HG03135 (cell line): ENCODE measurements around the gene UTS2B.

ENCODE experiments used
- ATAC-seq: cut with Tn5 transposase; IDR thresholded peaks from one replicate; pipeline ENCODE4 v1.9.1; 2021; ENCODE audit warnings: mild to moderate bottlenecking, moderate library complexity; ENCODE audit not compliant: unreplicated experiment

The UTS2B gene

DNA sequence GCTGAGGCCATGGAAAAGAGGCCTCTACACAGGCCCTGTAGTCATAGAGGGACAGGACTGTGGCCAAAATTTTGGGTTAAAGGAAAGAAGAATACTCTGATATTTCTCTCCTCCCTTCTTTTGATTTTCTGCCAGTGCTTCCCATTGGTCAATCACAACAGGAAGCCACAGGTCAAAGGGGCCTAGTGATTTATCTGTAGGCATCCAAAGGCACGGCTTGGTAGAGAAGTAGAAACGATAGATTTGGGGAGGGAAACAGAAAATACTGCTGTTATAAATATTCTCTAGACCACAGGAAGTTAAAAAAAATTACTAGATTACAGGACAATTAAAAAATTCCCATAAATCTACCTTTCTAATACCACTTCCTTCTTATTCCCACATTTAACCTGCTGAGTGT, 2.8 kb downstream of the UTS2B start:
- ATAC-seq = no peak

DNA sequence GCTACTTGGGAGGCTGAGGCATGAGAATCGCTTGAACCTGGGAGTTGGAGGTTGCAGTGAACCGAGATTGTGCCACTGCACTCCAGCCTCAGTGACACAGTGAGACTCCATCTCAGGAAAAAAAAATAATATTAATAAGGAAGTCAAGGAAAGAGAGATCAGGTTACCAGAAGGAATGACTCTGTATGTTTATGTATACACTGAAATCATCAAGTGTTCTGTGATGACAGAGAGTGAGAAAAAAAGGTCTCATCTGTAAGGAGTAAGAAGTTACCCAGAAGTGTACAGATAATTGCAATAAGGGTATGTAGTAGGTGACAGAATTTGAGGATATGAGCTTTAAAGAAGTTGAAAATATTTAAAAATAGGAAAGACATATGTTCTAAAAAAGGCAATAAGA, 5.4 kb downstream of the UTS2B start:
- no peak for ATAC-seq

DNA sequence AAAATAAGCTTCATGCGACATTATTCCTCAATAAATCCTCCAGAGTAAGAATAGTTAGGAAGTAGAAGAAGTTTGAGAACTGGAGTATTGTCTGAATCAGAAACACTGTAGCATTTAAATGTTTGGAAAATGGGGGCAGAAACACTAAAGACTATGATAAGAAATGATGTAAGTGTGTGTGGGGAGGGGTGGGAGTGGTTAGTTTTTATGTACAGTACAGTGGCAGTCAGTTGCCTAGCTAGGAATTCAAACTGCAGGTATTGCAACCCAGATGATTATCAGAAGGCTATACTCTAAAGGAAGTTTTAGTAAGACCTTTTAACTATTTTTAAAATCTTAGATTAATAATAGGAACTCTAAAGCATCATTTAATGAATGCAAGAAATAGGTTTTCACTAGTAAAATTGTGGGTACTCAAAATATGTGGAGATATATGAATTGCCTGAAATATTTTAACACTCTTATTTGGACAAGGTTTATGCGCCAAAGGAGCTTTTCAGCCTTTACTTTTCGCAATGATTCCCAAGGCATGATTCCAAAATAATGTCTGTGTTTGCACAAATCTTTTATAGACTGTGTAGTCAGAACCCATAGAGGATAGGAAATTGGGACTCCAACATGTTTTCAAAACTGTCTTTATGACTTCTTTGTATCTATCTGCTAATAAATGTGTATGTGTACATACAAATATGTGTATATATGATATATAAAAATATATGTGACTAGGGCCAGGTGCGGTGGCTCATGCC, 9.1 kb downstream of the UTS2B start:
- ATAC-seq = no peak

DNA sequence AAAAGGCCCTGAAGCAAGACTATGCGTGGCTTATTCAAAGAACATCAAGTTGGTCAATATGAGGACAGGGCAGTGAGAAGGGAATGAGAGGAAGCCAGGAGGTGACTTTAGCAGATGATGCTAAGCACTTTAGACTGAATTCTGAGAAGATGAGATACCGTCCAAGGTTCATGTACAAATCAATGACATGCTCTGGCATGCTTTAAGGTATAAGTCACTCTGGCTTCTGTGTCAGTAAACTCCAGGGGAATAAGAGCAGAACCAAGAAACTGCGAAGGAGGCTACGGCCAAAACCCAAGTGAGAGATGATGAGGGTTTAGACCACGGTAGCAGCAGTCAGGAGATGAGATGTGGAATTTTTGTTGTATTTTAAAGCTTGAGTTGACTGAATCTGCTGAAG, 10.0 kb downstream of the UTS2B start:
- no peak for ATAC-seq

DNA sequence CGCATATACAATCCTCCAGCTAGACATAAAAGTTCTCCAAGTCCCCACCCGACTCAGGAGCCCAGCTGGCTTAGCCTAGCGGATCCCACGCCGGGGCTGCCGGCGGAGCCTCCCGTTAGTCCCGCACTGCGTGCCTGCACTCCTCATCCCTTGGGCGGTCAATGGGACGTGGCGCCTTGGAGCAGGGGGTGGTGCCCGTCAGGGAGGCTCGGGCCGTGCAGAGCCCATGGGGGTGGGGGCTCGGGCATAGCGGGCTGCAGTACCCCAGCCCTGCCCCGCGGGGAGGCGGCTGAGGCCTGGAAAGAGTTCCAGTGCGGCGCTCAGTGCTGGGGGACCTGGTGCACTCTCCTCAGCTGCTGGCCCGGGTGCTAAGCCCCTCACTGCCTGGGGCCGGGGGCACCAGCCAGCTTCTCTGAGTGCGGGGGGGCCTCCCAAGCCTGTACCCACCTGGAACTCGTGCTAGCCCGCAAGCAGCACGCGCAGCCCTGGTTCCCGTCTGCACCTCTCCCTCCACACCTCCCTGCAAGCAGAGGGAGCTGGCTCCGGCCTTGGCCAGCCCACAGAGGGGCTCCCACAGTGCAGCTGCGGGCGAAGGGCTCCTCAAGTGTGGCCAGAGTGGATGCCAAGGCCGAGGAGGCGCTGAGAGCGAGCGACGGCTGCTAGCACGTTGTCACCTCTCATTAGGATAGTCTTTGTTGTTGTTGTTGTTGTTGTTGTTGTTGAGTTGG, 13.3 kb downstream of the UTS2B start:
- ATAC-seq = no peak

DNA sequence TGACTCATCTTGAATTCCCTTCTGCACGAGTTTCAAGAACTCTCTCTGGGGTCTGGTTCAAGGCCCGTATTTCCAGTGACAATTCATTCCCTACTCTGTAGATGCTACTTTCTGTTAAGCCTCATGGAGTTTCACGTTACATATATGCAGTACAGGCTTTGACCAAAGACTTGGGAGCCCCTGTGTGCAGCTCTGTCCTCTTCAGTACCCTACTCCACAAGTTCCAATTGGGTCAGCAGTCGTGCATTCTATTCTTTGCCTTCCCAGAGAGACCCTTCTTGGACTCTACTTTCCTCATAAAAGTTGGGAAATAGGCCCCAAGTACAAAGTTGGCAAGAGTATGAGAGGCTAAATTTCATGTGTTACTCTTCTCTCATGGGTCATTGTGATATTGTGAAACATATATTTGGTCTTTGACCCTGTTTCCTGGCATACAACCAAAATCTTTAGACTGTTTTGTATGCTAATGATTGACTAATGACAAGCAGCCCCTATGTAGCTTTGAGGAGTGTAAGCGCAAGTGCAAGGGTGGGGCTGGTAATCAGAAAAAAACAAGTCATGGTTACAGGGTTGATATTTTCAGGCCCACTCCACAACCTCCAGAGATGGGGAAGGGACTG, 16.1 kb downstream of the UTS2B start:
- no peak for ATAC-seq

DNA sequence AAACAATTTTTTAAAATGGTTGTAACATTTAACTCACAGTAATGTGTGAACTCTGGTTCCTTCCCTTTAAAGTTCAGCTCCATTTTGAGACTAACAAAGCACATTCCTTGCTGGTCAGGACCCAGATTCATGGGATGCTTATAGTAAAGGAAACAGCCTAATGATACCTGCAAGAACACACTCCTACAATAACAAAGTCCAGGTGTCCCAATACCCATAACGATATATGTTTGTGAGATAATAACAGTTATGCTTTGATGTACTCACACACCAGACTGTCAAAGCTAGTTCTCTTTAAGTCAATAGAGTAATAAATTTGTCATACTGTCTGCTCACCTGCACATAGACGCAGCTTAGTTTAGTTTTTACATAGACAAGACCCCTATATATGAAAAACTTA, 17.0 kb downstream of the UTS2B start:
- ATAC-seq = no peak

DNA sequence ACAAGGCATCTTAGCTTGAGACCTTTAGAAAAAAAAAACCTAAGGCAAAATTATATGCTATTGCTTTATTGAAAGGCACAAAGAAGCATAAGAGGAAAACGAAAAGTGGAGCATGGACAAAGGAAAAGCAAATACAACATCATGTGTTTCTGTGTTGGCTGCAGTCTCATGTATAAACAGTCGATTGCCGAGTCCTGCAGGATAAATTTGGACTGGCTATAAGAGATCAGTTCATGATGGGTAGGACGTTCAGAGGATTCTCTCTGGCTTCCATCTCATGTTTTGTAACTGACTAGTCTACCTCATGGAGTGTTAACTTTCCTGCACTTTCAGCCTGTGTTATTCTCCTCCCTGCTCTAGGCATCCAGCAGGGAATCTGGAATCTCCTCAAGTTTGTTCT, 23.0 kb downstream of the UTS2B start:
- ATAC-seq = no peak

DNA sequence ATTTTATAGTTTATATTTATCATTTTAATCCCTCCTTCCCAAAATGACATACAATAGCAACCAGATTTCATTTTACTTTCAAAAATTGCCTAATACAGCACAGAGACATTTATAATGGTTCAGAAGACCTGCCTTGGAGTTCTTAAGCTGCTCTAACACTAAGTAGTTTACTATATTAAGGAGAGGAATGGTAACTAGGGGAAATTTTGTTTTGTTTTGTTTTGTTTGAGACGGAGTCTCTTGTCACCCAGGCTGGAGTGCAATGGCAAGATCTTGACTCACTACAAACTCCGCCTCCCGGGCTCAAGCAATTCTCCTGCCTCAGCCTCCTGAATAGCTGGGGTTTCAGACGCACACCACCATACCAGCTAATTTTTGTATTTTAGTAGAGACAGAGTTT, 23.9 kb downstream of the UTS2B start:
- ATAC-seq = no peak

DNA sequence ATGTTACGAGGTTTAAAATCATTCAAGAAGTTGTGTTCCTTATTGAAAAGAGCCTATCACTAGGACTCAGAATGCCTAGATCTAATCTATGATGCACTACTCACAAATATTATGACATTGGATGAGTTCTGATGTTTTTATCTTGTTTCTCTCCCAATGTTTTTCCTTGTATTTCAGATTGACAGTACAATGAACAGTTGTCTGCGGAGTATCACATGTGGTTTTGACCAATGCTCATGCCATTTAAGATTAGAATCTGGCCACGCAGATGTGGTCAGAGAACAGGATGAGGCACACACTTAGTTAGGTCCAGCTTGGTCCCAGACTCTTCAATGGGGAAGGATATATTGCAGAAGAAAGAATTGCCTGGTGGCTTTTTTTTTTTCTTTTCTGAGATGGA, 26.7 kb downstream of the UTS2B start:
- no peak for ATAC-seq

DNA sequence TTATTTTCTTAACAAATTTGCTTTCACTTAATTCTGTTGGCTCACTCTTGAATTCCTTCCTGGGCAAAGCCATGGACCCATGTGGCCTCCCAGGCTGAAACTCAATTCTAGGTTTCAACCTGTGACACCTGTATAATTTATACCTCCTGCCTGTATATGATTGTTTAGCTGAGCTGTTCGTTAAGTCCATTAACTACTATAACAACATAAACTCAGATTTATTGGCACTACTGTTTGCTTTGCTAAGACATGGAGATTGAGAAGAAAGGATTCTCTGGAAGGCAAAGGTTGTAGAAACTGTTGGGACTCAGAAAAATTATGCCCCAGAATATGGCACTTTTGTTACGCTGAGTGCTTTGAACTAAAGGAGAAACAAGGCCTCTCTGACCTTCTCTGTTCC, 27.9 kb downstream of the UTS2B start:
- no peak for ATAC-seq

DNA sequence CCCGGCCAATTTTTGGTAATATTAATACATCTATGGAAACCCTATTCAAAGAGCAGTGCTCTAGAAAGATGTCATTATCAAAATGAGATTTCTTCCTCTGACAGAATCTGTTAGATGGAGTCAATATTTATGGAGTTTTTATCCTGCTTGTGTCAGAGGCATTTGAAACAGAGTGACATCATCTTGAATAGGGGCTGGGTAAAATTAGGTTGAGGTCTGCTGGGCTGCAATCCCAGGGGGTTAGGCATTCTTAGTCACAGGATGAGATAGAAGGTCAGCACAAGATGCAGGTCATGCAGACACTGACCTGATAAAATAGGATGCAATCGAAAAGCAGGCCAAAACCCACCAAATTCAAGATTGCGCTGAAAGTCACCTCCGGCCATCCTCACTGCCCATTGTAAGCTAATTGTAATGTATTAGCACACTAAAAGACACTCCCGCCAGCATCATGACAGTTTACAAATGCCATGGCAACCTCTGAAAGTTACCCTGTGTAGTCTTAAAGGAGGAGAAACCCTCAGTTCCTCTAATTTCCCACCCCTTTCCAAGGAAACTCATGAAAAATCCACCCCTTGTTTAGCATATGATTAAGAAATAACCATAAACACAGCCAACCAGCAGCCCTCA, 28.4 kb downstream of the UTS2B start:
- no peak for ATAC-seq

DNA sequence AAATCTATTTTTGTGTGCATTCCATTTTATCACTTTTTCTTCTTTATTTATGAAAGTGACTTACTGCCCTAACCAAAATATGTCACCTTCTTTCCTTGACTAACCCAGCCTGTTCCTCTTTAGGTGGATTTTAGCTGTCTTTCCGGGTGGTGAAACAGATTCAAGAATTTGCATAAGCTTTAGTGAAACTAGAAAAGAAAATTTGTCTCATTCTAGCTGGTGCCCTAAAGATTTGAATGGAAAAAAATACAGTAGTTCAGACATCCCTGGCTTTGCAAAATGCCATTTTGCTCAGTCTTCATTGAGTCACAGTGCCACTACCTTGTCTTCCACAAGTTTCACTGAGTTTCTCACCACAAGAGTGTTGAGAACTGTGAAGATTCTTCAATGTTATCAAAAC, 29.3 kb downstream of the UTS2B start:
- peak; percentile 74 for ATAC-seq

DNA sequence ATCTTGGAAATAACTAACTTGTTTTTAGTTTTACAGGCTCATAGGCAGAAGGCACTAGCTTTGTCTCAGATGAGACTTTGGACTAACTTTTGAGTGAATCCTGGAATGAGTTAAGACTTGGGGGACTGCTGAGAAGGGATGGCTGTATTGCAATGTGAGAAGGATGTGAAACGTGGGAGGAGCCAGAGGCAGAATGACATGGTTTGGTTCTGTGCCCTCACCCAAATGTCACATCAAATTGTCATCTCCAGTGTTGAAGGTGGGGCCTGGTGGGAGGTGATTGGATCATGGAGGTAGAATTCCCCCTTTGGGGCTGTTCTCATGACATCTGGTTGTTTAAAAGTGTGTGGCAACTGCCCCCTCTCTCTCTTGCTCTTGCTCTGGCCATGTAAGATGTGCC, 29.9 kb downstream of the UTS2B start:
- ATAC-seq = no peak

DNA sequence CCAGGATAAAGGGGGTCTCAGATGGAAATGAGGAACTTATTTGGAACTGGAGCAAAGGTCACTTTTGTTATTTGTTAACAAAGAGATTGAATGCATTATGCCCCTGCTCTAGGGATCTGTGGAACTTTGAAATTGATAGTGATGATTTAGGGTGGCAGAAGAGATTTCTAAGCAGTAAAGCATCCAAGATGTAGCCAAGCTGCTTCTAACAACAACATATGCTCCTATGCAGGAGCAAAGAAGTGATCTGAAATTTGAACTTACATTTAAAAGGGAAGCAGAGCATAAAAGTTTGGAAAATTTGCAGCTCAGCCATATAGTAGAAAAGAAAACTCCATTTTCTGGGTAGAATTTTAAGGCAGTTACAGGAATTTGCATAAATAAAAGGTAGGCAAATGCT, 31.5 kb downstream of the UTS2B start:
- no peak for ATAC-seq

DNA sequence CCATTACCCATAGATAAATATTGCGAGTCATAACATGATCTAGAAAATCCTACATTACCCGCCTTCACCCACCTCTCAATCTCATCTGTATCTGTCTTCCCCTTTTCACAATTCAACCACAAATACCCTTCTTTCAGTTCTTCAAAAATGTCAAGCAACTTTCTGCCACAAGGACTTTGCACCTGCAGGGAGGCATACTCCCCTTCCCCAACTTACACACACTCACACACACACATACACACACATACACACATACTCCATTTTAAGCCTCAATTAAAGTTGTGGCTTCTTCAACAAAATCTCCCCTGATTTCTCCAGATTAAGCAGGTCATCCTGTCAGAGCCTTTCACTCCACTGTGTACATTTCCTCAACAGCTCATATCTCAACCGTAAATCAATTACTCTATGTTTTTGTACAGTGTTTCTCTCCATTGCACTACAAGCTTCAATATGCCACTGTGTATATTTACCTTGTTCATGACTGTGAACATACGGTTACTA, 34.2 kb downstream of the UTS2B start:
- ATAC-seq = peak; percentile 86

DNA sequence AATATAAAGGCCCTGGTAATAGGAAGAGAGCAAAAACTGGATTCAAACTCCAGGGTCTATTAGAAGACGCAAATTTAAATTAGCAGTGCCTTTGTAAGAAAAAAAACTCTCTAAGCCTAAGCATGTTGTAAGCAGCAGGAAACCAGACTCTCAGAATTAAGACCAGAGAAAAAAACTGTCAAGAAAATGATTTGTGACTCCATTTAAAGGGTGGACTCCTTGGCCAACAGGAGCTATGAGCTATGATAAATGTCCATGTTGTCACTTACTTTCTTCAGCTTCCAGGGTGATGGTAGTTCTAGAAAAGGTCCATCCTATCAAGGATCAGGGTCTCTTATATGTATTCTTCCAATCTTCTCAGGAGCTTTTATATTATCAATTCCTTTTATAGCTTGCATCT, 36.0 kb downstream of the UTS2B start:
- no peak for ATAC-seq

DNA sequence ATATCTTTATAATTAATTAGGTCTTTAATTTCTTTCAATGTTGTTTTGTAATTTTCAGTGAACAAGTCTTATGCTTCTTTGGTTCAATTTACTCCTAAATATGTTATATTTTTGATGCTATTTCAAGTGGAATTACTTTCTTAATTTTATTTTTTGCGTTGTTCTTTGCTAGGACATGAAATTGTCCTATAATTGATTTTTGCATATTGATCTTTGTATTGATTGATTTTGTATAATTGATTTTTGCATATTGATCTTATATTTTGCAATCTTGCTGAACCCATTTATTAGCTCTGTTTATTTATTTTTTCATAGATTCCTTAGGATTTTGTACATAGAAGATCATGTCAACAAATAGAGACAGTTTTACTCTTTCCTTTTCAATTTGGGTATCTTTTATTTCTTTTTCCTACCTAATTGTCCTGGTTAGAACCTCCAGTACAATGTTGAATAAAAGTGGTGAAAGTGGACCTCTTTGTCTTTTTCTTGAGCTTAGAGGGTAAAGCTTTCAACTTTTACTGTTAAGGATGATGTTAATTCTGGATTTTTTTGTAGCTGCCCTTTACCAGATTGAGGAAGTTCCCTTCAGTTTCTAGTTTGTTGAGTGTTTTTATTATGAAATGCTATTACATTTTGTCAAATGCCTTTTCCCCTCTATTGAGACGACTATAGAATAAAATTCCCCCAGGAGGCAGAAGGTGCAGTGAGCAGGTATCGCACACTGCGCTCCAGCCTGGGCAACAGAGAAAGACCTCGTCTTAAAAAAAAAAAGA, 37.9 kb downstream of the UTS2B start:
- no peak for ATAC-seq

DNA sequence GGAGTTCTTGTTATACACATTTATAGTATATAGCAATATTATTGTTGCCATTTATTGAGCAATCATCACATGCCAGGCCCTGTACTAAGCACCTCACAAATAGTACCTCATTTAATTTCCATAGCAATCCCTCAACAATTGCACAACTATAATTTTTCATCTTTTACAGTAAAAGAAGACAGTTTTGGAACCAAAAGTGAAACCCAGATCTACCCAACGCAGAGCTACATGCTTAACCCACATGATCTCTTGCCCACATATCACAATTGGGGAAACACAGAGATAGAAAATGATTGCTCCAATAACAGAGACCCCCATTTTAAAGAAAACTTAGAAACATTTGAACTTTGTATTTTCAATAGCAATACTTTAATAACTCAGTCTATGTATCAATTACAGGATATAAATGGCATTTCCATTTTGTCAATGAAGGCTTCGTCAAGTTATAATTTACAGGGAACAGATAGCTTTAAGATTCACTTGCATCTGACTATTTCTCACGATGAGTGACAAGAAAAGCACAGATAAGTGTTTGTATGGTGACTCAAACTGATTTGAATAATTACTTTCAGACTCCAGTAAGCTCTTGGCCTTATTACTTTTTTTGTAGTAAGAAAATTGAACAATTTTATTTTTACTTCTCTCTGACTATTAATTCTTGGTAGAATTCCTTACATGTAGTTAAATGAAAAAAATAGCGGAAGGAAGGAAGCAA, 39.9 kb downstream of the UTS2B start:
- peak; percentile 74 for ATAC-seq

DNA sequence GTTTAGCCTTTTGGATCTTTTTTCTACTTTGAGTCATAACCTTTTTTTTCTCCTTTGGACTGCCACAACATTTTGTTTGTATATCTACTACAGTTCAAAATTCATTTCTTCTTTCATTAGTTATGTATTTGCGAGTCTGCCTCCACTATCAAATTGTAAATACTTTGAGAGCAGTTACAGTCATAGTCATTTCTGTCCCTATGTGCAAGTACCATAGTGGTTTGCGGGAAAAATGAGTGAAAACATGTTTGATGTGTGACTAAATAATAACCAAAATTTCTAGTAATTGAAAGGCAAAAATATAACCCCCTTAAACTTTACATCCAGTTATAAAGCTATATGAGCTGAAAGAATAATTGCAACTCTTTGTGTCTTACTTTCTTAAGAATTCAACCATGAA, 46.9 kb downstream of the UTS2B start:
- ATAC-seq = no peak
